Sigmoid colon (tissue), 4 donors: ENCODE results near the gene ARHGAP42.

Experiments used
- CTCF ChIP-seq, 4 experiments: fragments of 450-650 bp in 3 of 4; fragments of 200-600 bp in 1 of 4; IDR thresholded peaks; one replicate each; pipeline ENCODE4 v1.5.1; 2016 to 2019; ENCODE audit warnings: antibody characterized with exemption in 4 of 4, mild to moderate bottlenecking in 3 of 4, moderate library complexity in 2 of 4
- EP300 ChIP-seq, 4 donors: sonication (generic); formaldehyde crosslinking; IDR thresholded peaks; one replicate each; pipeline ENCODE4 v1.6.1; 2017; ENCODE audit warnings: antibody characterized with exemption in 4 of 4
- POLR2A ChIP-seq, 2 donors: fragments of 450-650 bp; IDR thresholded peaks; one replicate each; pipeline ENCODE4 v1.6.1; 2016; ENCODE audit warnings: antibody characterized with exemption in 2 of 2, mild to moderate bottlenecking in 2 of 2, moderate library complexity in 2 of 2

GRCh38 chr11:100805506-100806199, 118.6 kb downstream of the ARHGAP42 start:
- no peak for TF ChIP-seq CTCF (IDR thresholded peaks at IDR 0.05)
- TF ChIP-seq POLR2A (IDR thresholded peaks at IDR 0.05): no peak
- no peak for TF ChIP-seq EP300 (IDR thresholded peaks at IDR 0.05)
